Heart left ventricle (tissue), 13 donors: ENCODE results near the gene NLRC5.

Experiments
- CTCF ChIP-seq, 12 donors: fragments of 200-600 bp; sonication (generic) in 4 of 12; IDR thresholded peaks; one replicate each; pipeline versions ENCODE4 v1.5.0 to v1.8.0; 2018 to 2022; ENCODE audit warnings: antibody characterized with exemption in 12 of 12, mild to moderate bottlenecking in 5 of 12
- POLR2A ChIP-seq, 2 donors: fragments of 450-650 bp; IDR thresholded peaks; one replicate each; pipeline ENCODE4 v1.6.1; 2017; ENCODE audit warnings: antibody characterized with exemption in 2 of 2, mild to moderate bottlenecking in 2 of 2, moderate library complexity in 2 of 2
- donor health status: ischemic (EF 13 %, LVEDD 7.1; RV severe dilation, severe dysfunction).
- donor health status: DM: no; HTN: yes; CAD: no.
- donor health status: DM: no; HTN: no; CAD: no.
- donor health status: ischemic (EF 25% LVEDD 6.9; RV normal size, moderate dysfunction).
- donor health status: ischemic (EF 25% LVEDD 5.7; RV mildly dilated, moderate dysfunction).
- donor health status: ischemic (EF 35%, LVEDD 5.7; RV mildly dilated, moderate dysfunction).
- donor health status: nonischemic (EF 11% LVEDD 7.7; RV severe dilation, severe dysfunction).
- donor health status: DM: yes; HTN: yes; CAD: no.
- donor health status: PGD.
- donor health status: ischemic (EF 29% LVEDD 5.4; RV normal size, mild dysfunction).
- donor health status: nonischemic (EF 23%, LVEDD 6.1; RV moderate dilation, normal function).

GRCh38 chr16:57032346-57032745 lies 43.0 kb downstream of the NLRC5 start:
- TF ChIP-seq CTCF (IDR thresholded peaks at IDR 0.05) (no peak), POLR2A (IDR thresholded peaks at IDR 0.05) (no peak)
